ENCODE measurements around the gene GHRHR.

DNA sequence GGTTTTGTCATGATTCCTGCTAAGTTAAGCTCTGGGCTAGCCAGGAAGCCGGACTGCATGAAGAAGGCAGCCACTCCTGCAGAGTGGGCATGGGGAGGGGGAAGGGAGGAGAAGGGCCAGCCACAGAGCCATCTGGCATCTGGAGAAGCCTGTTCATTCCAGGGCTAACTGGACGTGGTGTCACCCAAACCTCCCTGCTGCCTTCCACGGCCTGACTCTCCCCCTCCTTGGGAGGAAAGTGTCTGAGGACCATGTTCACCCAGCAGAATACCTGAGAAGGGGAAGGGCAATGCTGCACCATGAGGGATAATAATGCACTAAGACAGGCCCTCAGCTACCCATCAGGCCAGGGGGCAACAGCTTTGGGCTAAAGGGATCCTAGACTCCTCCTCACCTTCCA is 36.7 kb upstream of the GHRHR start:
- TF ChIP-seq, protein P1, sequence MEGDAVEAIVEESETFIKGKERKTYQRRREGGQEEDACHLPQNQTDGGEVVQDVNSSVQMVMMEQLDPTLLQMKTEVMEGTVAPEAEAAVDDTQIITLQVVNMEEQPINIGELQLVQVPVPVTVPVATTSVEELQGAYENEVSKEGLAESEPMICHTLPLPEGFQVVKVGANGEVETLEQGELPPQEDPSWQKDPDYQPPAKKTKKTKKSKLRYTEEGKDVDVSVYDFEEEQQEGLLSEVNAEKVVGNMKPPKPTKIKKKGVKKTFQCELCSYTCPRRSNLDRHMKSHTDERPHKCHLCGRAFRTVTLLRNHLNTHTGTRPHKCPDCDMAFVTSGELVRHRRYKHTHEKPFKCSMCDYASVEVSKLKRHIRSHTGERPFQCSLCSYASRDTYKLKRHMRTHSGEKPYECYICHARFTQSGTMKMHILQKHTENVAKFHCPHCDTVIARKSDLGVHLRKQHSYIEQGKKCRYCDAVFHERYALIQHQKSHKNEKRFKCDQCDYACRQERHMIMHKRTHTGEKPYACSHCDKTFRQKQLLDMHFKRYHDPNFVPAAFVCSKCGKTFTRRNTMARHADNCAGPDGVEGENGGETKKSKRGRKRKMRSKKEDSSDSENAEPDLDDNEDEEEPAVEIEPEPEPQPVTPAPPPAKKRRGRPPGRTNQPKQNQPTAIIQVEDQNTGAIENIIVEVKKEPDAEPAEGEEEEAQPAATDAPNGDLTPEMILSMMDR (IDR thresholded peaks at IDR 0.05; ENCODE audit: low read depth, low read length): no peak
- no peak for TF ChIP-seq POLR2A (IDR thresholded peaks at IDR 0.05; ENCODE audit: extremely low read depth, insufficient read length)
- TF ChIP-seq, protein P2, sequence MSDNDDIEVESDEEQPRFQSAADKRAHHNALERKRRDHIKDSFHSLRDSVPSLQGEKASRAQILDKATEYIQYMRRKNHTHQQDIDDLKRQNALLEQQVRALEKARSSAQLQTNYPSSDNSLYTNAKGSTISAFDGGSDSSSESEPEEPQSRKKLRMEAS (IDR thresholded peaks at IDR 0.05; ENCODE audit: low read depth, low read length): no peak
- TF ChIP-seq MYC (IDR thresholded peaks at IDR 0.05; ENCODE audit: low read depth, low read length): no peak

Data from NB4 (cell line).